ENCODE measurements around the gene EBLN2.

The EBLN2 gene

GRCh38 chr3:73108750-73109149, 47.3 kb downstream of the EBLN2 start:
- no peak for DNase-seq

- no peak for DNase-seq
Measured at GRCh38 chr3:73110530-73110929, 49.1 kb downstream of the EBLN2 start.
